ENCODE data around the gene SIPA1. TPM values are rescaled to one million over a fixed set of nuclear protein-coding genes. Genes with fewer than 3 reads are reported as not detected.

The SIPA1 gene
- total RNA-seq, 4 donors from 2014 or later = 22.4 to 174 (median 30.9) TPM

GRCh38 chr11:65613091-65613928 lies 24.6 kb upstream of the SIPA1 start:
- no peaks in the 10 kb centered on the region for H3K9me3 ChIP-seq
- H3K4me3 ChIP-seq = peak overlapping the region; percentile 68 to 89 (median 80)
- peaks cover 27 to 58% (median 48%) of the 10 kb centered on the region in 4 donors for H3K4me1 ChIP-seq
- TF ChIP-seq CTCF (IDR thresholded peaks at IDR 0.05) (peak in 1 of 5 experiments; percentile 10), EP300 (IDR thresholded peaks at IDR 0.05; ENCODE audit: low read depth) (no peak), POLR2AphosphoS5 (IDR thresholded peaks at IDR 0.05) (no peak), POLR2A (IDR thresholded peaks at IDR 0.05) (no peak)
- intact Hi-C loops (cut with DNase I; ENCODE audit: low total_unique reads) (no loop called here), in situ Hi-C loops (cut with MboI; ENCODE audit: low pct_ligation_motif_present in 1 of 4, low pct_unique_long_range_greater_than_20kb in 1 of 4, low sequenced_read_pairs in 3 of 4) (no loop called here)
- no peak for DNase-seq
- peaks cover 0 to 8% (median 4%) of the 10 kb centered on the region in 4 donors for H3K36me3 ChIP-seq
- WGBS, 2 donors (ENCODE audit: low coverage in 1 of 2) = 16% methylated on average over 32 of the region's 43 CpGs; no CpG with 5 or more reads in 1 of the 2 donors
- H3K27ac ChIP-seq = peak overlapping the region; percentile 97 to 99 (median 98)
- no peaks in the 10 kb centered on the region for H3K27me3 ChIP-seq

- intact Hi-C loops (cut with DNase I; ENCODE audit: low total_unique reads) (no loop called here), in situ Hi-C loops (cut with MboI; ENCODE audit: low pct_ligation_motif_present in 1 of 4, low pct_unique_long_range_greater_than_20kb in 1 of 4, low sequenced_read_pairs in 3 of 4) (no loop called here)
- Histone ChIP-seq H3K27ac (peak within 1 kb of the TSS; percentile 97 to 99 (median 98)), H3K4me1 (peaks cover 27 to 56% (median 41%) of the 10 kb centered on the region in 4 donors), H3K4me3 (peak within 1 kb of the TSS; percentile 89 to 100 (median 98)), H3K36me3 (peaks cover 0 to 20% (median 5%) of the 10 kb centered on the region in 4 donors), H3K9me3 (no peaks in the 10 kb centered on the region), H3K27me3 (no peaks in the 10 kb centered on the region)
- TF ChIP-seq CTCF (IDR thresholded peaks at IDR 0.05) (no peak), POLR2A (IDR thresholded peaks at IDR 0.05) (peak; percentile 68), POLR2AphosphoS5 (IDR thresholded peaks at IDR 0.05) (peak; percentile 70 to 85 (median 71))
- 1% methylated on average over 43 of the region's 55 CpGs; no CpG with 5 or more reads in 1 of the 2 donors for WGBS, 2 donors (ENCODE audit: low coverage in 1 of 2)
- DNase-seq = peak; percentile 100
Measured at GRCh38 chr11:65615229-65615949, 22.5 kb upstream of the SIPA1 start, which contains the start of gene PCNX3. PCNX3 (plus strand) TSS chr11:65615776; CDS start chr11:65616312, 536 bp downstream.

- no peaks in the 10 kb centered on the region for H3K9me3 ChIP-seq
- peak overlapping the region; percentile 97 to 99 (median 98) for H3K27ac ChIP-seq
- peak overlapping the region; percentile 79 to 100 (median 98) for H3K4me3 ChIP-seq
- no peaks in the 10 kb centered on the region for H3K27me3 ChIP-seq
- in situ Hi-C loops (cut with MboI; ENCODE audit: low pct_ligation_motif_present in 1 of 4, low pct_unique_long_range_greater_than_20kb in 1 of 4, low sequenced_read_pairs in 3 of 4) (no loop called here), intact Hi-C loops (cut with DNase I; ENCODE audit: low total_unique reads) (no loop called here)
- peaks cover 21 to 49% (median 36%) of the 10 kb centered on the region in 4 donors for H3K4me1 ChIP-seq
- H3K36me3 ChIP-seq = peaks cover 0 to 20% (median 5%) of the 10 kb centered on the region in 4 donors
- no peak for TF ChIP-seq POLR2A (IDR thresholded peaks at IDR 0.05)
- no peak for TF ChIP-seq POLR2AphosphoS5 (IDR thresholded peaks at IDR 0.05)
- no peak for TF ChIP-seq CTCF (IDR thresholded peaks at IDR 0.05)
- no peak for TF ChIP-seq EP300 (IDR thresholded peaks at IDR 0.05; ENCODE audit: low read depth)
- DNase-seq = no peak
- 0% methylated on average over 24 of the region's 50 CpGs; no CpG with 5 or more reads in 1 of the 2 donors for whole genome bisulfite sequencing, 2 donors (ENCODE audit: low coverage in 1 of 2)
Measured at GRCh38 chr11:65615950-65616574, 21.8 kb upstream of the SIPA1 start.

Measured in transverse colon (tissue), 4 donors.